Ramos (cell line): ENCODE measurements around the gene SYT5.
"Not testable (repeated sequence)": the region's sequence is repeated elsewhere in the genome, so short reads cannot be mapped to it uniquely, and the experiment has no call there.

Source experiments
- in situ Hi-C: fragments of 300-500 bp; cut with MboI; formaldehyde crosslinking; loops from one replicate; pipeline ENCODE4 v1.14.3; 2022; ENCODE audit warnings: low sequenced_read_pairs; ENCODE audit not compliant: unreplicated experiment

The SYT5 gene

GRCh38 chr19:55209693-55210472, 29.8 kb upstream of the SYT5 start:
- in situ Hi-C loops = loop anchor here (5.0 kb wide), 1 partner anchor 207 kb away; no protein-coding TSS in a partner anchor

GRCh38 chr19:55208880-55209692, 29.0 kb upstream of the SYT5 start, which contains the start of gene PTPRH:
PTPRH (minus strand) TSS chr19:55209501; CDS start chr19:55209433, 68 bp downstream.
- in situ Hi-C loops = no loop called here

- in situ Hi-C loops = no loop called here
Observed at GRCh38 chr19:55206664-55207500, 26.8 kb upstream of the SYT5 start.

- in situ Hi-C loops = not testable (repeated sequence)
Observed at GRCh38 chr19:55202199-55202598, 22.1 kb upstream of the SYT5 start.

GRCh38 chr19:55199620-55200204, 19.6 kb upstream of the SYT5 start:
- in situ Hi-C loops = no loop called here

GRCh38 chr19:55198651-55199050, 18.6 kb upstream of the SYT5 start:
- in situ Hi-C loops = no loop called here

- in situ Hi-C loops = no loop called here
Observed at GRCh38 chr19:55197528-55197927, 17.4 kb upstream of the SYT5 start.

- in situ Hi-C loops = no loop called here
Observed at GRCh38 chr19:55196803-55197202, 16.7 kb upstream of the SYT5 start.

GRCh38 chr19:55193481-55193880, 13.4 kb upstream of the SYT5 start:
- in situ Hi-C loops = no loop called here

- in situ Hi-C loops = no loop called here
Observed at GRCh38 chr19:55189403-55189835, 9.3 kb upstream of the SYT5 start.

- in situ Hi-C loops = no loop called here
Observed at GRCh38 chr19:55188625-55189024, 8.5 kb upstream of the SYT5 start.

GRCh38 chr19:55186080-55186479, 6.0 kb upstream of the SYT5 start:
- in situ Hi-C loops = no loop called here

GRCh38 chr19:55181740-55182139, 1.7 kb upstream of the SYT5 start:
- in situ Hi-C loops = no loop called here

- in situ Hi-C loops = no loop called here
Observed at GRCh38 chr19:55178781-55179599, 1.1 kb downstream of the SYT5 start.

GRCh38 chr19:55176076-55176475, 4.0 kb downstream of the SYT5 start:
- in situ Hi-C loops = no loop called here

- in situ Hi-C loops = no loop called here
Observed at GRCh38 chr19:55175117-55175867, 4.8 kb downstream of the SYT5 start.

GRCh38 chr19:55174425-55175116, 5.5 kb downstream of the SYT5 start:
- in situ Hi-C loops = no loop called here
